ENCODE measurements around the gene LGR4. TPM values are rescaled to one million over a fixed set of nuclear protein-coding genes. Genes with fewer than 3 reads are reported as not detected.

The LGR4 gene
- total and polyA plus RNA-seq, 7 donors: 11.3 to 44.3 (median 29.9) TPM

- H3K9me3 ChIP-seq: no peaks in the 10 kb centered on the region
- peaks cover 0 to 59% (median 41%) of the 10 kb centered on the region in 4 donors for H3K4me1 ChIP-seq
- H3K27me3 ChIP-seq: no peaks in the 10 kb centered on the region
- intact Hi-C loops (cut with DNase I): loop anchor here (10.0 kb wide), 1 partner anchor 604 kb away; the partner anchor contains the start of genes KIF18A and METTL15
- no peak overlapping the region for H3K4me3 ChIP-seq
- no peak for TF ChIP-seq EP300 (IDR thresholded peaks at IDR 0.05)
- no peak for TF ChIP-seq CTCF (IDR thresholded peaks at IDR 0.05)
- no peak for TF ChIP-seq POLR2A (IDR thresholded peaks at IDR 0.05)
- no peak for TF ChIP-seq POLR2AphosphoS5 (IDR thresholded peaks at IDR 0.05)
- peaks cover 5 to 41% (median 10%) of the 10 kb centered on the region in 4 donors for H3K36me3 ChIP-seq
- H3K27ac ChIP-seq: no peak overlapping the region
- no peak for DNase-seq
These were observed 28.5 kb upstream of the LGR4 start for GRCh38 chr11:27501100-27501499.

GRCh38 chr11:27497911-27498310, 25.3 kb upstream of the LGR4 start:
- 21 to 75% methylated on average over 1 of the region's 1 CpG for WGBS, 2 donors
- intact Hi-C loops (cut with DNase I): loop anchor here (5.0 kb wide), 1 partner anchor 741 kb away; no protein-coding TSS in a partner anchor
- peaks cover 0 to 39% (median 30%) of the 10 kb centered on the region in 4 donors for H3K4me1 ChIP-seq
- H3K27ac ChIP-seq: no peak overlapping the region
- H3K9me3 ChIP-seq: no peaks in the 10 kb centered on the region
- no peak overlapping the region for H3K4me3 ChIP-seq
- peaks cover 5 to 46% (median 10%) of the 10 kb centered on the region in 4 donors for H3K36me3 ChIP-seq
- DNase-seq: no peak
- H3K27me3 ChIP-seq: no peaks in the 10 kb centered on the region
- no peak for TF ChIP-seq CTCF (IDR thresholded peaks at IDR 0.05)
- TF ChIP-seq POLR2A (IDR thresholded peaks at IDR 0.05): no peak
- TF ChIP-seq EP300 (IDR thresholded peaks at IDR 0.05): no peak
- TF ChIP-seq POLR2AphosphoS5 (IDR thresholded peaks at IDR 0.05): no peak

- peaks cover 5 to 46% (median 10%) of the 10 kb centered on the region in 4 donors for H3K36me3 ChIP-seq
These were observed 24.8 kb upstream of the LGR4 start for GRCh38 chr11:27497284-27497866.

DNA sequence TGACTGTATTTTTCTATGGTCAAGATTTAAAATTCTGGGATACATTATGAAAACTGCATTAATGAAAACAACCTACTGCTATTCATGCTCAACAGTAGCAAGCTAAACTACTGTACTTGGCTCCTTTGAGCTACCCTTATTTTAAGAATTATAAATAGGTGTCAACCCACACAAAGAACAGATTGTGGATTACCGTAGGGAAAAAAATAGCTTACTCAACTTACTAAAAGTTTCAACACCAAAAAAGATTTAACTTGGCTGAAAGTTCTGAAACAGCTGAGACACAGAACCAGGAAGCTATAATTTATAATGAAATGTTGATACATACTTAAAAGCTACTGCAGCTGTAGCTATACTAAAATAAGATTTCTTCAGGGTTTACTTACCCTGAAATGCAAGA, 23.9 kb upstream of the LGR4 start:
- peak overlapping the region in 2 of 4 donors; percentile 38 to 44 for H3K27ac ChIP-seq
- no peak for TF ChIP-seq POLR2A (IDR thresholded peaks at IDR 0.05)
- peak in 1 of 4 donors; percentile 12 for TF ChIP-seq EP300 (IDR thresholded peaks at IDR 0.05)
- peak in 3 of 4 donors; percentile 32 to 55 (median 43) for TF ChIP-seq POLR2AphosphoS5 (IDR thresholded peaks at IDR 0.05)
- H3K36me3 ChIP-seq: peaks cover 5 to 44% (median 10%) of the 10 kb centered on the region in 4 donors
- H3K4me1 ChIP-seq: peaks cover 0 to 27% (median 24%) of the 10 kb centered on the region in 4 donors
- intact Hi-C loops (cut with DNase I): loop anchor here (5.0 kb wide), 1 partner anchor 739 kb away; no protein-coding TSS in a partner anchor
- WGBS, 2 donors: 62 to 84% methylated on average over 1 of the region's 1 CpG
- H3K27me3 ChIP-seq: no peaks in the 10 kb centered on the region
- no peak for DNase-seq
- no peak overlapping the region for H3K4me3 ChIP-seq
- no peaks in the 10 kb centered on the region for H3K9me3 ChIP-seq

More at GRCh38 chr11:27497284-27497866, 24.8 kb upstream of the LGR4 start:
- intact Hi-C loops (cut with DNase I): loop anchor here (5.0 kb wide), 1 partner anchor 740 kb away; no protein-coding TSS in a partner anchor
- Histone ChIP-seq H3K9me3 (no peaks in the 10 kb centered on the region), H3K27ac (peak overlapping the region in 2 of 4 donors; percentile 38 to 44), H3K4me3 (no peak overlapping the region), H3K4me1 (peaks cover 0 to 34% (median 25%) of the 10 kb centered on the region in 4 donors), H3K27me3 (no peaks in the 10 kb centered on the region)
- TF ChIP-seq POLR2A (IDR thresholded peaks at IDR 0.05): no peak
- TF ChIP-seq EP300 (IDR thresholded peaks at IDR 0.05): no peak
- TF ChIP-seq CTCF (IDR thresholded peaks at IDR 0.05): peak in 1 of 4 experiments; percentile 48
- TF ChIP-seq POLR2AphosphoS5 (IDR thresholded peaks at IDR 0.05): no peak
- no peak for DNase-seq

DNA sequence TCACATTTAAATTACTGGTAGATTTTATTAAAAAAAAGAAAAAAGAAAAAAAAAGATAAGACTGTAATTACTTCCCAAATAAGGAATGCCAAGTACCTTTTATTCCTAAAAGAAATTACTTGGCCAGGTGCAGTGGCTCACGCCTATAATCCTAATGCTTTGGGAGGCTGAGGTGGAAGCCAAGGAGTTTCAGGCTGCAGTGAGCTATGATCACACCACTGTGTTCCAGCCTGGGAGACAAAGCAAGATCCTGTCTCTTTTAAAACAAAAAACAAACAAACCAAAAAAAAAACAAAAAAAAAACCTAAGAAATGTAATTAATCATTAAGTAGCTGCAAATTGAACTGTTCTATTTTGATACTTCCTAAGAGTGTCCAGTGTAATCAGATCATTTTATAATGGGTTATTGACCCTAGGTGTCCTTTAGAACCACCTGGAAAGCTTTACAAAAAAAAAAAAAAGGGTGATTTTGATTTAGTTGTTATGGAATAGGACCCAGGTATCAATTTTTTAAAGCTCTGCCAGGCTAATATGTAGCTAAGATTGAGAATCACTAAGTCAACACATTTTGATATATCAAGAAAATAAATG, 23.2 kb upstream of the LGR4 start:
- H3K9me3 ChIP-seq: no peaks in the 10 kb centered on the region
- H3K36me3 ChIP-seq: peaks cover 2 to 44% (median 8%) of the 10 kb centered on the region in 4 donors

More for the DNA sequence above, 23.2 kb upstream of the LGR4 start:
- TF ChIP-seq POLR2AphosphoS5 (IDR thresholded peaks at IDR 0.05) (no peak), EP300 (IDR thresholded peaks at IDR 0.05) (no peak), CTCF (IDR thresholded peaks at IDR 0.05) (no peak), POLR2A (IDR thresholded peaks at IDR 0.05) (no peak)
- H3K27ac ChIP-seq: peak overlapping the region in 1 of 4 donors; percentile 38
- H3K4me3 ChIP-seq: no peak overlapping the region
- no peaks in the 10 kb centered on the region for H3K27me3 ChIP-seq
- intact Hi-C loops (cut with DNase I): loop anchor here (5.0 kb wide), 1 partner anchor 739 kb away; no protein-coding TSS in a partner anchor
- DNase-seq: no peak
- WGBS, 2 donors: 83 to 90% methylated on average over 1 of the region's 1 CpG
- peaks cover 0 to 27% (median 24%) of the 10 kb centered on the region in 4 donors for H3K4me1 ChIP-seq
